NCI-H2227 treated with DMSO at 0.1 percent for 48 hours (cell line): ENCODE results near the gene SYNE1.
"Not testable (repeated sequence)": the region's sequence is repeated elsewhere in the genome, so short reads cannot be mapped to it uniquely, and the experiment has no call there.

Experiments
- DNase-seq: peaks from one replicate; lab custom pipeline; 2025; lab: John Stamatoyannopoulos, UW

SYNE1 gene

GRCh38 chr6:152423216-152424103 lies 213.7 kb downstream of the SYNE1 start:
- DNase-seq = no peak

GRCh38 chr6:152421496-152421895 lies 215.7 kb downstream of the SYNE1 start:
- DNase-seq = not testable (repeated sequence)

GRCh38 chr6:152420696-152421095 lies 216.5 kb downstream of the SYNE1 start:
- no peak for DNase-seq

- no peak for DNase-seq
Measured at GRCh38 chr6:152418551-152418950, 218.6 kb downstream of the SYNE1 start.

- no peak for DNase-seq
Measured at GRCh38 chr6:152416652-152417051, 220.5 kb downstream of the SYNE1 start.

GRCh38 chr6:152404936-152405595 lies 232.1 kb downstream of the SYNE1 start:
- no peak for DNase-seq

- DNase-seq = no peak
Measured at GRCh38 chr6:152404086-152404857, 232.9 kb downstream of the SYNE1 start.

GRCh38 chr6:152402791-152403190 lies 234.4 kb downstream of the SYNE1 start:
- no peak for DNase-seq

GRCh38 chr6:152401978-152402377 lies 235.2 kb downstream of the SYNE1 start:
- no peak for DNase-seq

- no peak for DNase-seq
Measured at GRCh38 chr6:152399399-152399798, 237.8 kb downstream of the SYNE1 start.

GRCh38 chr6:152398993-152399392 lies 238.2 kb downstream of the SYNE1 start:
- DNase-seq = no peak

GRCh38 chr6:152398316-152398715 lies 238.8 kb downstream of the SYNE1 start:
- DNase-seq = no peak

- no peak for DNase-seq
Measured at GRCh38 chr6:152394303-152394702, 242.9 kb downstream of the SYNE1 start.

GRCh38 chr6:152391179-152391880 lies 245.8 kb downstream of the SYNE1 start:
- no peak for DNase-seq

GRCh38 chr6:152387091-152387490 lies 250.1 kb downstream of the SYNE1 start:
- no peak for DNase-seq

GRCh38 chr6:152386131-152386530 lies 251.0 kb downstream of the SYNE1 start:
- no peak for DNase-seq

- no peak for DNase-seq
Measured at GRCh38 chr6:152380993-152381898, 255.9 kb downstream of the SYNE1 start.

- DNase-seq = no peak
Measured at GRCh38 chr6:152380351-152380767, 256.8 kb downstream of the SYNE1 start.

- no peak for DNase-seq
Measured at GRCh38 chr6:152379423-152379822, 257.7 kb downstream of the SYNE1 start.

- DNase-seq = no peak
Measured at GRCh38 chr6:152378169-152378568, 259.0 kb downstream of the SYNE1 start.

- DNase-seq = no peak
Measured at GRCh38 chr6:152375197-152375596, 262.0 kb downstream of the SYNE1 start.
